HG02642 (cell line): Measurements from ENCODE around the gene CUBN.

ENCODE experiments used
- ATAC-seq: cut with Tn5 transposase; IDR thresholded peaks from one replicate; pipeline ENCODE4 v1.9.1; 2021; ENCODE audit warnings: mild to moderate bottlenecking; ENCODE audit not compliant: unreplicated experiment, poor library complexity

CUBN gene

DNA sequence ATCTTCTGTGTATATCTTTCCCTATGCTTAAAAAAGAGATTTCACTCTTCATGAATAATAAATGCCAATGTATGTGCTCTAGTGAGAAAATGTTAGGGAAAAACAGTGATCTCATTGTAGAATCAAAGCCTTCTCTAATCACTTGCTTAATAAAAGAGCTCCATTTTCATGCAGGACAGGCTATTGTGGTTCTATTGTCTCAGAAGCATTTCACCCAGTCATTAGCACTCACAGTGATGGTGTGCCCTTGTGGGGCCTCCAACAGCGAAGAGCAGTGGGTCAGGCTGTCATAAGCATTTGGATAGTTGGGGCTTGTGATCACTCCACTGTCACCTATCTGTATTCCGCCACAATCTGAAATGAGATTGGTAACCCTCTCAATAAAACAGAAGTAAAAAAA, 228.5 kb downstream of the CUBN start:
- no peak for ATAC-seq

DNA sequence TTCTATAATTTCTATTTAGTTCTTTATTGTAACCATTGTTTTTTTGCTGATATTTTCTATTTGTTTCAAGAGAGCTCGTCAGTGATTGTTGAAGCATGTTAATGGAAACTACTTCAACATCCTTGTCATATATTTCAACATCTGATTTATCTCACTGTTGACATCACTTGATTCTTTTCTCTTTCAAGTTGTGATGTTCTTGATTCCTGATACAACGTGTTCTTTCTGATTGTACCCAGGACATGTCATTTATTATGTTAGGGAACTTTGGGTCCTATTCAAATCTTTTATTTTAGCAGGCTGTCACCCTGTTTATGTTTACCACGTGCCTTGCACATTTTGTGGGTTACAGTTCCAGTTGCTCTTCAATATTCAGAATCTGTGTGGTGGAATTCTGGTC, 232.6 kb downstream of the CUBN start:
- ATAC-seq, result no peak

DNA sequence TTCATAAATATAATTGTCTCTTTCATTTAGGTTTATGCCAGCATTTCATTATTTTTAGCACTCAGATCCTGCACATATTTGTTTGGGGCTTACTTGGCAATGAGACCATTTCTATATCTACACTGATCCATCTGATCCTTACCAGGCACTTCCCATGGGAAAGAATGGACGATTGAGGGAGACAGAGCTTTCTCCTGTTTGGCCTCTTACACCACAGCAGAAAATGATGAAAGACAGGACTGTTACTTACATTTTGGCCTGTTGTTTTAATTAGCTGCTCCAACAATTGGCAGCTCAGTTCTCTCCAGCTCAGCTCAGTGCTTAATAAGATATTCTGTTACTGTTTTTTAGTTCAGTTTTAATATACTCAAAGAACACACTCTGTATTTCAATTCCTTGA, 234.8 kb downstream of the CUBN start:
- no peak for ATAC-seq

DNA sequence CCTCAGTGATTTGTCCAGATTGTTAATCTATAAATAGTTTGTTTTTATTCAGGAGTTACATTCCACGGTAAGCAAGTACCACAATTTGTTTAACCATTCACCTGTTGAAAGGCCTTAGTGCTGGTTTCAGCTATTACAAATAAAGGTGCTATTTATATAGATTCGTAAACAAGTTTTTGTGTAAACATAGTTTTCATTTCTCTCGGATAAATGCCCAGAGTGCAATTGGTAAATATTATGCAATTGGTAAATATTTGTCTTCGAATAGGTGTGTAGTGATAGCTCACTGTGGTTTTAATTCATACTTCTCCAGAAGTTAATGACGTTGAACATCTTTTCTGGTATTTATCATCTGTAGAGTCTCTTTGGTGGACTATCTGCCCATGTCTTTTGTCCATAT, 235.9 kb downstream of the CUBN start:
- no peak for ATAC-seq

DNA sequence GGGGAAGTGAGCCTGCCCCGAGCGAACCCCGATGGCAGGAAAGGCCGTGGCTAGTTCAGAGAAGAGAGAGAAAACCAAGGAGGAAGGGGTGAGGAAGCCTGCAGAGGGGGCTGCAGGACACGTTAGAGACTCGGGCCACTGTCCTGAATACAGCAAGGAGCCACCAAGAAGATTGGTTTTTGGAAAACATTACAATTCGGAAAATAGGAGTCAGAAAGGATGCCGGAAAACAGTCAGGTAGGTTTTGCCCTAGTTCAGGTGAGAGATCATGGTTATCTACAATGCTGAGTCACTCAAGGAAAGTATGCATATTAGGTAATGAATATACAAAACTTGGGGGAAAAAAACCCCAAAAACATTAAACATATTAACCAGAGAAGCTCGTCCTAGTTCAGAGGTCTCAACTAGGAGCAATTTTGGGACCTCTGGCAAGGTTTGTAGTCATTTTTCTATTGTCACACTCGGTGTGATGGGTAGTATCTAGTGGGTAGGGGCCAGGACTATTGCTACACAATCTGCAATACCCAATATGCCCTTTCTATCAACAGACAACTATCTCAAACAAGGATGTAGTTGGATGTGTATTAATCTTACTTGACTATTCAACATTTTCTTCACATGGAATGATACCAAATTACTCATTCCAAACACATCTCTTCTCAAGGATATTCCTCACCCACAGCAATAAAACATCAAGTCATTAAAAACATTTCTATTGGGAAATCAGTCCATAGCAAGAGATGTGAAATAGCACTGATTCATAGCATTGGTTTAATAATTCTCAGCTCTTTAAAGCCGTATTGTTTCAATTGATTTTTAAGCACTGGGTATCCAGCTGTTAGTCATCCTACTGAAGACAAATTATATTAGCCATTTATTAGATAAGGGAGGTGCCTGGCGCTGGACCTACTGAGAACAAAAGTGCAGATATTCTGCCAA, 238.0 kb downstream of the CUBN start:
- ATAC-seq, result no peak

DNA sequence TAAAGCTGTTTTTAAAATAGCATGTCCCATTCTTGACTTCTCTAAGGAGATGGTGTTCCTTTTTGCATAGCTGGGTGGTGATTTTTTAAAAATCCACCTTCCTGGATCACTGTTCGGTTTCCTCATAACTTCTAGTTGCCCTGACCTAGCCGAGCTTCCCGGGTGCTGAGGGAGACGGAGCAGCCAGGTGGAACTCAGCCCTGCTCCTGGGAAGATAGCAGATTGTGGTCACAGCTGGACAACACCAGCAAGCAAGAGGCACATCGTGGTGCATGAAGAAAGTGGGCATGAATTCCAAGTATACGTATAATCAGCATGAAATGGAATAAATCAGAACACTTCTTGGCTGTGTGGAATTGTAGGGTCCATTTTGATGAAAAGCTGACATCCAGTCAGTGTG, 238.9 kb downstream of the CUBN start:
- ATAC-seq, result no peak

DNA sequence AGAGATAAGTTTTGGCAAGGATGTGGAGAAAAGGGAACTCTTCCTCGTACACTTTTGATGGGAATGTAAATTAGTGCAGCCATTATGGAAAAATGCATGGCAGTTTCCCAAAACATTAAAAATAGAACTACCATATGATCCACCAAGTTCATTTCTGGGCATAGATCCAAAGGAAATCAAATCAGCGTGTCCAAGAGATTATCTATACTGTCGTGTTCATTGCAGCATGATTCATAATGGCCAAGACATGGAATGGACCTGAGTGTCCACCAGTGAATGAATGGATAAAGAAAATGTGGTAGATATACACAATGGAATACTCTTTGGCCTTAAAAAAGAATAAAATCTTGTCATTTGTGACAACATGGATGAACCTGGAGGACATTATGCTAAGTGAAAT, 242.0 kb downstream of the CUBN start:
- no peak for ATAC-seq

DNA sequence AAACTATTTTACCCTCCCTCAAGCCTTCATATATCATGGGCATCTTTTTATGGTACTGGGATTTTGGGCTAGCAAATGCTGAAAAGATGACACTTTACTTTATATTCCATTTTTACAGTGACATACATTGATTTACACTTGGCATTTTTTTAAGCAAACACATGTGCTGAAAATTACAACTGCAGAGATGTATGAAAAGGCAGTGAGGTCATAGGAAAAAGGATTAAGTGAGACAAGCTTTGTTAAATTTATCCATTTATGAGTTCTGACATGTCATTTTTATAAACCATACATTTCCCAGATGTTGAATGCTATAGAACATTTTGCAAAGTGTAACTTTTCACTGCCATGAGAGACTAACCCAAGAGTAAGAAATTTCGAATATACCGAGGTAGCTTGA, 243.6 kb downstream of the CUBN start:
- ATAC-seq, result no peak

DNA sequence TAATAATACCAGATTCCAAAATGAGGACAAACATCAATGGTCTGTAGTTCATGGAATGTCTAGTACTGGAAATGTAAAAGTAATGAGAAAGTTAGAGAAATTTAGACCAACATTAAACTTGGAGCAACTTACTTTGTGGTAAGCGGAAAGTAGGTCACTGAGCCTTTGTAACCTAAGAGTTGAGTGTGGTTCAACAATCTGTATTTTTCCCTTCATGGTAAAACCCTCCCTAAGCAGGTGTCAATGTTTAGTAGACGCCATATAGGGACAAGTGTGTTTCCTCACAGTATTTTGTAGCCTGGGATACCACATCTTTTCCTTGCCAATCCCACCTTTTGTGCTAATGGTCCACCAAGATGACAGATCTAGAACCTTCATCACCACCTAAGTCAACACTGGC, 245.1 kb downstream of the CUBN start:
- no peak for ATAC-seq

DNA sequence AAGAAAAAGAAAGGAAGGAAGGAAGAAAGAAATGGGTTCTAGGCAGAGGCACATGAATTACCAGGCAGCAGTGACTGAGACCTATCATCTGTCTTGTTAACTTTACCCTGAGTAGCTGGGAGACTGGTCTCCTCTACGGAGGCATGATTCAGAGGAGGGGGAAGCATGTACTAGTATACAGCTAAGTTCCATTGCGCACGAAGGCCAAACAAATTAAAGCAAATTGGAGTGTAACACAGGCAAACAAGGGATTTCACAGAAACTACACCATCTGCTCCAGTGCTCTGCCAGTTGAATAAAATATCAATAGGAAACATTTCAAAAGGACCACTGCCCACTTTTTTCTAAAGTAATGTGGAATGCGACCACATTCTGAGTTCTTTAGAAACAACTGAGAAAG, 246.5 kb downstream of the CUBN start:
- ATAC-seq, result no peak

DNA sequence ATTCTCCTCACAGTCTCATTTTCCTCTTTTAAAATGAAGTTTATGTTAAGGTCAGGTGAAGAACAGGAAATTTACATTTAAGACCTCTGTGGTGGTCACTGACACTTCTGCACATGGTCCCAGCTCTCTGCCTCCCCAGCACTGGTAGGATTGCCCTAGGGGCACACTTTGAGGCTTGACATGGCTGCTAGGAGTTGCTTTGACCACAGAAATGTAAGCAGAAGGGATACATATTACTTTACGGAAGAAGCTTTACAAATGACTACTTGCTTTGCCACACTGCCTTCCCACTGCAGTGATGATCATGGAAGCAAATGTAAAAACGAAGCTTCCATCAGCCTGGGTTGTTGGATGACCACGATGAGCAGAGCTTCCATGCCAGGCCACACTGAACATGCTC, 259.3 kb downstream of the CUBN start:
- ATAC-seq, result no peak

DNA sequence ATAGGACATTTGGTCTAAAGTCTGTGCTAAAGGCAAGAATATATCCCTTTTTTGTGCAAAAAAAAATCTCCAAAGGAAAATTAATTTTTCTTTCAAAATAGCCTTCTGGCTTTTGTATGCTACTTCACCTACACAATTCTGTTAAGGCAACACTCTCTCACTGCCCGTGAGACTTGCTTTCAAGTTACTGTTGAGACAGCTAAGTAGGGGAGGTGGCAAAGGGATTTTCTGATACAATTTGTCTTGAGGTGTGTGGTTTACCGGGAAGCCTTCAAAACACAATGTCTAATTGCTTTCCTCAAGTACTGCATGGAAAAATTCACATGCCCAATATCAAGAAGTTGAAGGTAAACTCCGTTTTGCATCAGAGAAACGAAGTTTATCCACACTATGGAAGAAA, 261.6 kb downstream of the CUBN start:
- ATAC-seq, result no peak

DNA sequence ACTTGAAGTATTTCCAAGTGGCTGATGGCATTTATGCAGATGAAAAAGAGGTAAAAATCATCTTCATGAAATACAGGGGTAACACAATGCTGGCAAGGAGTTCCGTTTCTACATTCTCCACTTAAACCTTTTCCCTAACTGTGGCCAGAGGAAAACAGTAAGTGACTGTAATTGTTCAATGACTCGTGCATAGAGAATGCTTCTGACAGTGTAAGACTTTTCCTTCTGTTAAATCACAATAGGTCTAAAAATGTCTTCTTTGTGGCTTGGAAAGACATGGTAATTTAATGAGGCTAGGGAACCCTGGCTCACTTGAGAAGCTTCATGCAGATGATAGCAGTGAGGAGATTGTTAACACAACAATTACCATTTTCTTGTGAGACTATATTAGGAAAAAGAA, 262.1 kb downstream of the CUBN start:
- no peak for ATAC-seq

DNA sequence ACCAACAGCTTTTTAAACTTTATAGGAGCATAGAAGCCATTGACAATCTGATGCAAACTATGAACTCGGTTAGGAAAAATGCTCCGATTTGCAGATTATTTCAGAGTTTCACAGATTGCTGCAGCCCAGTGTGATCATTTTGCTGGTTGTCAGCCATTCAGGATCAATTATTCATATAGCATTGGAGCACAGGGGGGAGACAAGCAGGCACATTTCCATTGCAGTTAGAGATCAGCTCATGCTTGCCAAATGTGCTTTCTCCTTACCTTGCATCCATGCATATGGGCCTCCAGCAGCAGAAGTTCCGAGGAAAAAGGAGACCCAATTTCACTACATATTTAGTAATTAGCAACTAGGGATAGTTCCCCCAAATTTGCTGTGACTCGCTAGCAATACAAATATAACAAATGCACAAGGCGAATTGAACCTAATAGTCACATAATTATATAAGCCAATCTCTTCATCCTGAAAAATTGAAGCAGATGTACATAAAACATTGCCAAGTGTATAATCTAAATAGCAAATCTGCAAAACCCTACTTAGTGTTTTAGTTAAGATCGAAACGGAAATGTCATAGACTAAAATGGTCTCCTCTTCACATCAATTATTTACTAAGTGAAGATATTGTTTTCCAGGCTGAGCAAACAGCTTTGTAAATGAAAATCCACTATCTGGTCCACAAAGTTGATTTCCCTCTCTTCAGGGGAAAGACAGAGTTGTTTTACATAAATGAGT, 262.9 kb downstream of the CUBN start:
- ATAC-seq, result no peak

DNA sequence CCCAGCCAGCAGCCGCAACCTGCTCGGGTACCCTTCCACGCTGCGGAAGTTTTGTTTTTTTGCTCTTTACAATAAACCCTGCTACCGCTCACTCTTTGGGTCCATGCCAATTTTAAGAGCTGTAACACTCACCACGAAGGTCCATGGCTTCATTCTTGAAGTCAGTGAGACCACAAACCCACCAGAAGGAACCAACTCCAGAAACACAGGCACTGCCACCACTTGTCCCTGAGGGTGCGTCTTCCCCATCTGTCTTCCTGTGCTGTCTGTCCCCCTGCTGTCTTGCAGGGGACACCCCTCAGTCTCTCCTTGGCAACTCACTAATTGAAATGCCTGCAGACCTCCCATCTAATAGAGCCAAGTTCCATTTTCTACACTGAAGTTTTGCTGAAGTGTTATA, 263.8 kb downstream of the CUBN start:
- ATAC-seq, result no peak

DNA sequence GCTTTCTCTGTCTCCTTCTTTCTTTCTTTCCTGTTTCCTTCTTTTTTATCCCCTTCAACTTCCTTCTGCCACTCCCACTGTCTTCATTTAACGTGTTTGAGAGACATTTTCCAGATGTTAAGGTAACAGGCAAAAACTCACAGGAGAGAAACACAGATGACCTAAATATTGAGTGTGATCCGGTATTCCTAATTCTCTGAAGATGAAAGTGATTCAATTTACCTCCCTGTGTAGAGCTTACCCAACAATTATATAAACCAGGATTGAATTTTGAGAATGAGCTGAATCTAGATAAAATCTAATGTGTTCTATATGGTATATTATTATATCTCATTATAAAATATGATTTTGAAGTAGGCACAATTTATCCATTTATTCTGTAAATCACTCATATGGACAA, 265.8 kb downstream of the CUBN start:
- no peak for ATAC-seq

DNA sequence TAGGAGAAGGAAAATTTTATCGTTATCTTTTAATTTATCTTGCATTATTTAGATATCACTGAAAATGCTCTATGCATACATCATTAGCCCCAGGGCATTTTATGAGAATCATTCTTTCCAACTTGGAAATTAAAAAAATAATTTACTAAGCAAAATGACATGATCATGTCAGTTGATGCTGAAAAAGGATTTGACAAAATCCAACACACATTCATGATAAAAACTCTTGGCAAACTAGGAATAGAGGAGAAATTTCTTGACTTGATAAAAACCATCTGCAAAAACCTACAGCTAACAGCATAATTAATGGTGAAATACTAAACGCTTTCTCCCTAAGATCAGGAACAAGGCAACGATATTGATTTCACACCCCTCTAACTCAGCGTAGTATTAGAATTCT, 272.2 kb downstream of the CUBN start:
- ATAC-seq, result no peak

DNA sequence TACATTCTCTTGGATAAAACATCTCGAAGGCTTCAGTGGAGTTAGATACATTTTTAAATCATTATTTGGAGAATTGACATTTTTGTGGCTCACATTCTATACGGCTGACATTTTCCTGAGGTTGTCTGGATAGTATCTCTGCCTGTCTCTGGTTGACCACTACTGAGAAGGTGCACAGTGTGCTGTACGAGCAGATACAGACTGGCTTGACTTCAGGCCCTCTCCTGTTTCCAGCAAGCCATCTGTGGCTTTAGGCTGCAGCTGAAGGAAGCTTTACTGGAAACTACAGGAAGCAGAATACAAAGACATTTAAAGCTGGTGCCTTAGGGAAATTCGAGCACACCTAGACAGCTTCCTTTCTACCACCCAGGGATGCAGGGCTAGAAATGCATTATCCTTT, 273.0 kb downstream of the CUBN start:
- no peak for ATAC-seq

DNA sequence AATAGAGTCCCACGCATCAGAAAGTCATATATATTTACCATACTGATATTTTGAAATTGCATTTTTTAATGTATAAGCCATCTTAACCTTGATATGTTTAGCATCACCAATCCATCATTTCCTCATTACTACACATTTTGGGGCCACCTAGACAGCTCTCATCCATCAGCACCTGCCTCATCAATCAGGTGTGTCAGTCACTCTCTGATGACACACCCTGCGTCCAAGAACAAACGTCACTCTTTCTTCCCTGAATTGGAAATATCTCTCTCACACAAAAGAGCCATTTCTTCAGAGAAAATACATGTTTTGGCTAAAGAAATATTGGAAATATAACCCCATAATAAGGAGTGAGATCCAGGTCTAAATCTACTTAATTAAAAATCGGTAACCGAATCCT, 273.5 kb downstream of the CUBN start:
- ATAC-seq, result no peak

DNA sequence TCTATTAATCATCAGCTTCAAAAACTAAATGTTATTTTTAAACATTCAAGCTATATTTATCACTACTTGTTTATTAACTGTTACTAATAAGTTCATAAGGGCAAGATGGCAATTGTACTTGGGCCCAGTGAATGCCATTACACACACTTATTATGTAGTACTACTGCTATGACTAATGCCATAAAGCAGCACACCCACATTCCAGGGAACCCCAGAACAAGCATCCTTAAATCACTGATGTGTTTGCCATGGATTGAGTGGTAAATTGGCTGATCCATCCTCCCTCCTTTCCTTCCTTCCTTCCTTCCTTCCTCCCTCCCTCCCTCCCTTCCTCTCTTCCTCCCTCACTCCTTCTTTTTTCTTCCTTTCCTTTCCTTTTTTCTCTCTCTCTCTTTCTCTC, 275.0 kb downstream of the CUBN start:
- no peak for ATAC-seq

DNA sequence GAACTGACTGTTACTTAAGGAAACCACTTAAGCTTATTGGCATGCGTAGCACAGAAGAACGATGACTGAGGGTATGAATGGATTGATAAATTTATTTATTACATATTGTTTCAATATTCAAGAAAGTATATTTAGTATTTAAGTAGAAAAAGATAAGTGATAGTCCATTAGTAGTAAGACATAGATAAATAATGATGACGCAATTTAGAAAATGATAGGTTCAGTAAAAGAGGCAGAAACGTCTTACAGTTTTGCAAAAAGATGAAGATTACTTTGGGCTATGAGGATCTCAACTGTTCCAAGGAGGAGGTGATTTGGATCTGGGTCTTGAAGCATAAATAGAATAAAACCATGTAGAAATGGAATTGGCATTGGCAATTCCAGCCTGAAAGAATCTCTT, 275.8 kb downstream of the CUBN start:
- ATAC-seq, result no peak

DNA sequence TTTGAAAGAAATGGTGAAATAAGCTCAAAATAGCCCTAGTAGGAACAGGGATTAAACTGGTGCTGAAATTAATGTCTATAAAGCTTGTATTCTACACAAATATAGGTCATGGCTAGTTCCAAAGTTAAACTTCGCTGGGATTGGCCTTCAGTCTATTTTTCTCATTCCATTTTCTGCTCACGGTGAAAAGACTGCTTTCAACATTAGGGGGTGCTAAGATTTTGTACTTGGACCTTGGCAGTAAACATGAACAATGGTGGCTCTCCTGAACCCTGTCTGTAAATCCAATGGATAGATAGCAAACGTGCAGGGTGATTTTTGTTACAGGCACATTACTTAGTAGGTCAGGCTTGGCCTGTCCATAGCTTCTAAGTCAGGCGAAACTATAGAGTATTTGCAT, 276.4 kb downstream of the CUBN start:
- no peak for ATAC-seq
